Posterior cingulate gyrus (tissue), 11 donors: ENCODE measurements around the gene GABRB3.

ENCODE experiments used
- DNase-seq, 10 donors: peaks; one replicate each; pipeline versions ENCODE4 v3.0.0 to v3.0.0-alpha.2; 2020 to 2021; ENCODE audit warnings: mixed read lengths in 3 of 10
- intact Hi-C: fragments of 100-400 bp; cut with DNase I; formaldehyde crosslinking; loops from one replicate; pipeline ENCODE4 v1.15.1; 2023

The GABRB3 gene

GRCh38 chr15:26572602-26573350 lies 200.1 kb downstream of the GABRB3 start:
- intact Hi-C loops, result no loop called here
- peak in 1 of 10 donors; percentile 81 for DNase-seq

GRCh38 chr15:26571346-26571745 lies 201.5 kb downstream of the GABRB3 start:
- intact Hi-C loops, result no loop called here
- no peak for DNase-seq

- no peak for DNase-seq
- intact Hi-C loops, result no loop called here
Observed at GRCh38 chr15:26565542-26565941, 207.3 kb downstream of the GABRB3 start.

- intact Hi-C loops, result no loop called here
Observed at GRCh38 chr15:26564361-26564760, 208.5 kb downstream of the GABRB3 start.

GRCh38 chr15:26562336-26562735 lies 210.5 kb downstream of the GABRB3 start:
- peak in 1 of 10 donors; percentile 63 for DNase-seq
- intact Hi-C loops, result no loop called here

More at GRCh38 chr15:26564361-26564760, 208.5 kb downstream of the GABRB3 start:
- no peak for DNase-seq

GRCh38 chr15:26561896-26562295 lies 211.0 kb downstream of the GABRB3 start:
- DNase-seq, result no peak
- intact Hi-C loops, result no loop called here

- intact Hi-C loops, result no loop called here
- no peak for DNase-seq
Observed at GRCh38 chr15:26561130-26561529, 211.7 kb downstream of the GABRB3 start.

GRCh38 chr15:26555898-26556297 lies 217.0 kb downstream of the GABRB3 start:
- no peak for DNase-seq
- intact Hi-C loops, result no loop called here

- DNase-seq, result no peak
- intact Hi-C loops, result no loop called here
Observed at GRCh38 chr15:26551473-26551872, 221.4 kb downstream of the GABRB3 start.

GRCh38 chr15:26550880-26551279 lies 222.0 kb downstream of the GABRB3 start:
- no peak for DNase-seq
- intact Hi-C loops, result no loop called here

- DNase-seq, result no peak
- intact Hi-C loops, result no loop called here
Observed at GRCh38 chr15:26537663-26538062, 235.2 kb downstream of the GABRB3 start.

GRCh38 chr15:26531489-26531888 lies 241.4 kb downstream of the GABRB3 start:
- no peak for DNase-seq
- intact Hi-C loops, result no loop called here

- DNase-seq, result no peak
- intact Hi-C loops, result no loop called here
Observed at GRCh38 chr15:26525096-26525495, 247.8 kb downstream of the GABRB3 start.

- intact Hi-C loops, result no loop called here
Observed at GRCh38 chr15:26521691-26522198, 251.1 kb downstream of the GABRB3 start.

GRCh38 chr15:26521130-26521529 lies 251.7 kb downstream of the GABRB3 start:
- intact Hi-C loops, result no loop called here
- peak in 1 of 10 donors; percentile 67 for DNase-seq

More at GRCh38 chr15:26521691-26522198, 251.1 kb downstream of the GABRB3 start:
- no peak for DNase-seq

- intact Hi-C loops, result no loop called here
Observed at GRCh38 chr15:26518885-26519284, 254.0 kb downstream of the GABRB3 start.

GRCh38 chr15:26516102-26516980 lies 256.5 kb downstream of the GABRB3 start:
- peak in 2 of 10 donors; percentile 57 to 60 for DNase-seq
- intact Hi-C loops, result no loop called here

More at GRCh38 chr15:26518885-26519284, 254.0 kb downstream of the GABRB3 start:
- peak in 1 of 10 donors; percentile 29 for DNase-seq

GRCh38 chr15:26504009-26504408 lies 268.9 kb downstream of the GABRB3 start:
- intact Hi-C loops, result no loop called here
- no peak for DNase-seq
